Left kidney (tissue), 2 donors: ENCODE data around the gene MBD4. TPM values are rescaled to one million over a fixed set of nuclear protein-coding genes. Genes with fewer than 3 reads are reported as not detected.
A peak's percentile ranks its signal among the peaks of the same experiment; 100 is the strongest.
"Not testable (repeated sequence)": the region's sequence is repeated elsewhere in the genome, so short reads cannot be mapped to it uniquely, and the experiment has no call there.

Source experiments
- DNase-seq: peaks from one replicate; pipeline ENCODE4 v3.0.0-alpha.2; 2013
- polyA plus RNA-seq: library from polyadenylated mRNA; unstranded; fragments of 120-200 nt; gene quantifications from one replicate; pipeline ENCODE4 v1.2.1, GENCODE V29; 2013; ENCODE audit not compliant: insufficient read length

The MBD4 gene
- polyA plus RNA-seq, 1 donor = 54.5 TPM

- DNase-seq = no peak
Observed at GRCh38 chr3:129432671-129433070, 7.1 kb downstream of the MBD4 start.

GRCh38 chr3:129432036-129432435, 7.7 kb downstream of the MBD4 start:
- no peak for DNase-seq

- DNase-seq = no peak
Observed at GRCh38 chr3:129429602-129430001, 10.1 kb downstream of the MBD4 start.

- DNase-seq = no peak
Observed at GRCh38 chr3:129429080-129429451, 10.7 kb downstream of the MBD4 start.

- peak; percentile 90 for DNase-seq
Observed at GRCh38 chr3:129428376-129429079, 11.2 kb downstream of the MBD4 start, which contains the start of gene EFCAB12. Gene EFCAB12 (minus strand): TSS chr3:129428636. CDS start chr3:129428488, 148 bp downstream.

GRCh38 chr3:129428007-129428375, 11.8 kb downstream of the MBD4 start:
- no peak for DNase-seq

GRCh38 chr3:129425619-129426018, 14.1 kb downstream of the MBD4 start:
- DNase-seq = no peak

GRCh38 chr3:129425213-129425612, 14.5 kb downstream of the MBD4 start:
- DNase-seq = no peak

- no peak for DNase-seq
Observed at GRCh38 chr3:129424185-129424841, 15.4 kb downstream of the MBD4 start.

GRCh38 chr3:129422897-129423296, 16.9 kb downstream of the MBD4 start:
- no peak for DNase-seq

- DNase-seq = no peak
Observed at GRCh38 chr3:129421988-129422745, 17.6 kb downstream of the MBD4 start.

GRCh38 chr3:129421236-129421883, 18.4 kb downstream of the MBD4 start:
- no peak for DNase-seq

GRCh38 chr3:129419476-129419875, 20.3 kb downstream of the MBD4 start:
- DNase-seq = no peak

GRCh38 chr3:129418041-129418973, 21.4 kb downstream of the MBD4 start:
- no peak for DNase-seq

GRCh38 chr3:129417326-129417725, 22.4 kb downstream of the MBD4 start:
- DNase-seq = peak; percentile 61

GRCh38 chr3:129416415-129416814, 23.3 kb downstream of the MBD4 start:
- DNase-seq = no peak

GRCh38 chr3:129415830-129416229, 23.9 kb downstream of the MBD4 start:
- no peak for DNase-seq

GRCh38 chr3:129415378-129415777, 24.4 kb downstream of the MBD4 start:
- no peak for DNase-seq

- DNase-seq = no peak
Observed at GRCh38 chr3:129413687-129414506, 25.9 kb downstream of the MBD4 start.

- DNase-seq = not testable (repeated sequence)
Observed at GRCh38 chr3:129413238-129413637, 26.5 kb downstream of the MBD4 start.
